Activated CD4-positive, alpha-beta T cell treated with anti-CD3 and anti-CD28 coated beads, Interleukin-2, amount 10 ng/mL, durations not matched to agents 24 days and 14 days (primary cell): ENCODE data around the gene REP15. TPM values are rescaled to one million over a fixed set of nuclear protein-coding genes. Genes with fewer than 3 reads are reported as not detected.
"Not testable (repeated sequence)": the region's sequence is repeated elsewhere in the genome, so short reads cannot be mapped to it uniquely, and the experiment has no call there.

ENCODE experiments used
- DNase-seq: peaks from one replicate; pipeline ENCODE4 v3.0.0; 2022
- H3K27ac Mint-ChIP-seq: one replicate; pipeline ENCODE4 v1.8.0; 2022; ENCODE audit warnings: mild to moderate bottlenecking, mixed read lengths
- H3K27me3 Mint-ChIP-seq: one replicate; pipeline ENCODE4 v1.8.0; 2022; ENCODE audit warnings: mixed read lengths
- H3K36me3 Mint-ChIP-seq: one replicate; pipeline ENCODE4 v1.8.0; 2022; ENCODE audit warnings: low read depth, mild to moderate bottlenecking, mixed read lengths
- H3K4me1 Mint-ChIP-seq: one replicate; pipeline ENCODE4 v1.8.0; 2021; ENCODE audit warnings: mixed read lengths
- H3K4me3 Mint-ChIP-seq: one replicate; pipeline ENCODE4 v1.8.0; 2022; ENCODE audit warnings: mild to moderate bottlenecking, moderate library complexity, mixed read lengths
- H3K9me3 Mint-ChIP-seq: one replicate; pipeline ENCODE4 v1.8.0; 2021; ENCODE audit warnings: mixed read lengths
- intact Hi-C: fragments of 100-400 bp; cut with micrococcal nuclease; formaldehyde crosslinking; loops from one replicate; pipeline ENCODE4 v1.15.1; 2023
- total RNA-seq: library from RNA; stranded (reverse); gene quantifications from 2 replicates; pipeline ENCODE4 v1.2.3, GENCODE V29; 2022

The REP15 gene
- total RNA-seq, 1 donor from 2014 or later: 0.77 TPM

DNA sequence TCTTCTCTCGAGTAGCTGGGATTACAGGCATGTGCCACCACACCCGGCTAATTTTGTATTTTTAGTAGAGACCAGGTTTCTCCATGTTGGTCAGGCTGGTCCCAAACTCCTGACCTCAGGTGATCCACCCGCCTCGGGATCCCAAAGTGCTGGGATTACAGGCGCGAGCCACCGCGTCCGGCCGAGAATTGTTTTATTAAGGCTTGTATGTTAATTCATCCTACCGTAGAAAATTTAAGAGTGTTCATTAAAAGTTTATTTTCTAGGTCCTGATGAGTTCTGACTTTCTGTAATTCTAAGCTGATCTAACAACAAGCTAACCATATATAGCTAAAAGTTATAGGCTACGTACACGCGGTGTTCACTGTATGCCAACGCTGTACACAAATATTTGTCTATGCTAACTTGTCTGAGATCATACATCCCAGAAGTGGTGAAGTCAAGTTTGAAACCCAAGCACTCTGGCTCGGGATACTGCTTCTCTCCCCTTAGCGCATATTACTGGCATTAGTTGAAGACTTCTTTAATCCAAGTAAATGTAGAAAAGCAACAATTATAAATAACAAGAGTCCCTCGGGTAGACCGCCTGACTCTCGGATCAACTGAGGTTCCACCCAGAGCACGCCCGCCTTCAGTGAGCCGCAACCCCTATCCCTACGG, 13.8 kb downstream of the REP15 start:
- Mint-ChIP-seq H3K27ac (peak overlapping the region; percentile 91), H3K4me1 (peaks cover 31% of the 10 kb centered on the region), H3K4me3 (peak overlapping the region; percentile 95), H3K27me3 (peaks cover 9% of the 10 kb centered on the region), H3K9me3 (no peaks in the 10 kb centered on the region), H3K36me3 (peaks cover 21% of the 10 kb centered on the region)
- DNase-seq: peak; percentile 56
- intact Hi-C loops: loop anchor here (1.0 to 5.0 kb wide), 7 partner anchors 112 to 878 kb away; partner anchors contain the start of genes BMAL2, FGFR1OP2, PPFIBP1 and TM7SF3

GRCh38 chr12:27710592-27711316, 14.5 kb downstream of the REP15 start, which contains the start of gene MRPS35:
Gene MRPS35, plus strand, starts transcription at chr12:27710832. Its CDS starts 12 bp downstream, at chr12:27710844.
- peak; percentile 98 for DNase-seq
- H3K27me3 Mint-ChIP-seq: peaks cover 9% of the 10 kb centered on the region
- H3K9me3 Mint-ChIP-seq: no peaks in the 10 kb centered on the region
- H3K4me1 Mint-ChIP-seq: peaks cover 31% of the 10 kb centered on the region
- intact Hi-C loops: loop anchor here (1.0 to 5.0 kb wide), 6 partner anchors 112 to 878 kb away; partner anchors contain the start of genes BMAL2, FGFR1OP2, PPFIBP1 and TM7SF3
- H3K36me3 Mint-ChIP-seq: peaks cover 21% of the 10 kb centered on the region
- peak within 1 kb of the TSS; percentile 91 for H3K27ac Mint-ChIP-seq
- H3K4me3 Mint-ChIP-seq: peak within 1 kb of the TSS; percentile 95

- Mint-ChIP-seq H3K27ac (peak overlapping the region; percentile 91), H3K4me1 (peaks cover 31% of the 10 kb centered on the region), H3K4me3 (peak overlapping the region; percentile 95), H3K9me3 (no peaks in the 10 kb centered on the region), H3K27me3 (peaks cover 9% of the 10 kb centered on the region), H3K36me3 (peaks cover 25% of the 10 kb centered on the region)
- peak; percentile 65 for DNase-seq
- intact Hi-C loops: loop anchor here (2.0 to 5.0 kb wide), 3 partner anchors 189 to 696 kb away; partner anchors contain the start of genes BMAL2, PPFIBP1 and TM7SF3
These were observed 15.1 kb downstream of the REP15 start for GRCh38 chr12:27711317-27711682.

- intact Hi-C loops: loop anchor here (2.0 to 5.0 kb wide), 3 partner anchors 190 to 697 kb away; partner anchors contain the start of genes BMAL2, PPFIBP1 and TM7SF3
- Mint-ChIP-seq H3K4me1 (peaks cover 31% of the 10 kb centered on the region), H3K9me3 (no peaks in the 10 kb centered on the region), H3K27me3 (peaks cover 9% of the 10 kb centered on the region), H3K36me3 (peaks cover 28% of the 10 kb centered on the region), H3K4me3 (peak overlapping the region; percentile 95), H3K27ac (peak overlapping the region; percentile 31)
- no peak for DNase-seq
These were observed 15.7 kb downstream of the REP15 start for GRCh38 chr12:27711967-27712366.

DNA sequence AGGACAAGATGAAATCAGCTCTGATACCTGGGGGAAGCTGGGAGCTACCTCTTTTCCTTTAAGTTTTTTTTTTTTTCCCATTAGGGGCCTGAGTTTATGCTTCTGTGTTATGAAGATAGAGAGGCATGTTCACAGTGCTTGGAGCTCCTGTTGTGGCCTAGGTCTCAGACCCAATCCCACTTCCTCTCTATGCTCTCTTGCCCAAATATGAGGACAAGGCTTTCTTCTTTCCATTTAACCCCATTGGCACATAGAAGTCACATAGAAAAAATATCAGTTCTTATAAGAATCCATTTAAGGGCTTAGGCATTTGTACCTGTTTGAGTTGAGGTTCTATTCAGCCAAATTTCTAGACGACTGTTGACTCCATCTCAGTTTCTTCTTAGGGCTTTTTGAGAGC, 27.0 kb downstream of the REP15 start:
- H3K27me3 Mint-ChIP-seq: no peaks in the 10 kb centered on the region
- DNase-seq: no peak
- intact Hi-C loops: no loop called here
- peaks cover 9% of the 10 kb centered on the region for H3K4me1 Mint-ChIP-seq
- H3K36me3 Mint-ChIP-seq: peaks cover 34% of the 10 kb centered on the region
- H3K4me3 Mint-ChIP-seq: no peak overlapping the region
- H3K9me3 Mint-ChIP-seq: no peaks in the 10 kb centered on the region
- peak overlapping the region; percentile 20 for H3K27ac Mint-ChIP-seq

DNA sequence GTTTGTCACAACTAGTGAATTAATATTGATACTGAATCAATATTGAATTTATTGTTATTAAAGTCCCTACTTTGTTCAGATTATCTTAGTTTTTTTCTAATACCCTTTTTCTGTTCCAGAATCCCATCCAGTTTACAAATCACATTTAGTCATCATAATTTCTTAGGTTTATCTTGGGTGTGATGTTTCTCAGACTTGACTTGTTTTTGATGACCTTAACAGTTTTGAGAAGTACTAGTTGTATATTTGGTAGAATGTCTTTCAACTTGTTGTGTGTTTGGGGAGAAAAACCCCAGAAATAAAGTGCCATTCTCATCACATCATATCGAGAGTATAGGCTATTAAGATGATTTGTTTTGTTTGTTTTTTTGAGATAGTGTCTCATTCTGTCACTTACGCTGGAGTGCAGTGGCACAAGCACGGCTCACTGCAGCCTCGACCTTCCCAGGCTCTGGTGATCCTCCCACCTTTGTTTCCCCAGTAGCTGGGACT, 33.9 kb downstream of the REP15 start:
- Mint-ChIP-seq H3K4me3 (no peak overlapping the region), H3K4me1 (peaks cover 2% of the 10 kb centered on the region), H3K9me3 (no peaks in the 10 kb centered on the region), H3K27ac (no peak overlapping the region), H3K36me3 (peaks cover 31% of the 10 kb centered on the region), H3K27me3 (no peaks in the 10 kb centered on the region)
- intact Hi-C loops: loop anchor here (5.0 kb wide), 2 partner anchors 47 to 1142 kb away; no protein-coding TSS in a partner anchor
- no peak for DNase-seq

- H3K27ac Mint-ChIP-seq: no peak overlapping the region
- no peaks in the 10 kb centered on the region for H3K9me3 Mint-ChIP-seq
- no peaks in the 10 kb centered on the region for H3K27me3 Mint-ChIP-seq
- H3K4me1 Mint-ChIP-seq: peaks cover 2% of the 10 kb centered on the region
- DNase-seq: no peak
- peaks cover 32% of the 10 kb centered on the region for H3K36me3 Mint-ChIP-seq
- intact Hi-C loops: loop anchor here (5.0 kb wide), 2 partner anchors 45 to 1140 kb away; no protein-coding TSS in a partner anchor
- H3K4me3 Mint-ChIP-seq: no peak overlapping the region
These were observed 36.0 kb downstream of the REP15 start for GRCh38 chr12:27732281-27732680.

- Mint-ChIP-seq H3K4me1 (peaks cover 2% of the 10 kb centered on the region), H3K9me3 (no peaks in the 10 kb centered on the region), H3K4me3 (no peak overlapping the region), H3K27ac (no peak overlapping the region), H3K27me3 (no peaks in the 10 kb centered on the region), H3K36me3 (peaks cover 36% of the 10 kb centered on the region)
- DNase-seq: peak; percentile 78
- intact Hi-C loops: loop anchor here (1.0 to 5.0 kb wide), 4 partner anchors 44 to 1139 kb away; no protein-coding TSS in a partner anchor
These were observed 36.9 kb downstream of the REP15 start for GRCh38 chr12:27733052-27733656.

DNA sequence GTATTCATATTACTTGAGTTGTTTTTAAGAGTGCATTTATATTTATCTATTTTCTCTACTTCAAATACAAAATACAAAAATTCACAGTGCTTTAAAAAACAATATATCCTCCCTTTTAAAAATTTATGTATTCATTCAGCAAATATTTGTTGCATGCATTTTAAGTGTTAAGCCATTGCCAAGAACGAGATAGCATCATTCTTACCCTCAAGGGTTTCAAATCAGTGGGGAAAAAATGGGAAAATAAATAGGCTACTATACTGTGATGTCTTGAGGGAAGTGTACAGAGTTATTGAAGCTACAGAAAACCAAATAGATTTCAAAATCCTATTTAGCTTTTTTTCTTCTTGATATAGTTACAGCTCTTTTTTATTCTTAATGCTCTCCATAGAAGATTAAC, 37.5 kb downstream of the REP15 start:
- DNase-seq: no peak
- Mint-ChIP-seq H3K27ac (no peak overlapping the region), H3K4me1 (peaks cover 3% of the 10 kb centered on the region), H3K4me3 (no peak overlapping the region), H3K36me3 (peaks cover 36% of the 10 kb centered on the region), H3K27me3 (no peaks in the 10 kb centered on the region), H3K9me3 (no peaks in the 10 kb centered on the region)
- intact Hi-C loops: loop anchor here (1.0 to 5.0 kb wide), 4 partner anchors 44 to 1139 kb away; no protein-coding TSS in a partner anchor

DNA sequence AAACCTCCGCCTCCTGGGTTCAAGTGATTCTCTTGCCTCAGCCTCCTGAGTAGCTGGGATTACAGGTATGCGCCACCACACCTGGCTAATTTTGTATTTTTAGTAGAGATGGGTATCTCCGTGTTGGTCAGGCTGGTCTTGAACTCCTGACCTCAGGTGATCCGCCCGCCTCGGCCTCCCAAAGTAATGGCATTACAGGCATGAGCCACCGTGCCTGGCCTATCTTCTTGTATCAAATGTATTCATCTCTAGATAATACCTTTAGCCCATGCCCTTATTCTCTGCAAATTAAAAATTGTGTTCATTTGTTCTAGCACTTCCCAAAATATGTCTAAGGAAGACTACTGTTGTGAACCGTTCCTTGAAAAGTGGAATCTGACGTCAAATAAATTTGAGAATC, 38.1 kb downstream of the REP15 start:
- not testable (repeated sequence) for H3K4me3 Mint-ChIP-seq, H3K27me3 Mint-ChIP-seq, DNase-seq, H3K9me3 Mint-ChIP-seq, H3K4me1 Mint-ChIP-seq, H3K27ac Mint-ChIP-seq
- peaks cover 35% of the 10 kb centered on the region for H3K36me3 Mint-ChIP-seq
- intact Hi-C loops: loop anchor here (5.0 kb wide), 2 partner anchors 43 to 1138 kb away; no protein-coding TSS in a partner anchor

DNA sequence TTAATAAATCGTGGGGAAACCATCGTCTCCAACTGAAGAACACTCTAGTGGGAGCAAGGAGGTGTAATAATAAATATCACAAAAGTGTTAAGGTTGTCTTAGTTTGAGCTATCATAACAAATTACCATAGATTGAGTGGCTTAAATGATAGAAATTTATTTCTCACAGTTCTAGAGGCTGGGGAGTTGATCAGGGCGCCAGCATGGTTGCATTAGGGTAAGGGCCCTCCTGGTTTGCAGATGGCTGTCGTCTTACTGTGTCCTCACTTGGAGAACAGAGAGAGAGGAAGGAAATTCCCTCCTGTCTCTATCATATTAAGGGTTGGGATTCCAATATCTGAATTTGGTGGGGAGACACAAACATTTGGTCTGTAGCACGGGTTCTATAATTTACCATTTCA, 47.4 kb downstream of the REP15 start:
- no peaks in the 10 kb centered on the region for H3K9me3 Mint-ChIP-seq
- DNase-seq: no peak
- H3K36me3 Mint-ChIP-seq: peaks cover 44% of the 10 kb centered on the region
- no peak overlapping the region for H3K27ac Mint-ChIP-seq
- H3K4me1 Mint-ChIP-seq: peaks cover 9% of the 10 kb centered on the region
- intact Hi-C loops: no loop called here
- no peaks in the 10 kb centered on the region for H3K27me3 Mint-ChIP-seq
- H3K4me3 Mint-ChIP-seq: no peak overlapping the region

DNA sequence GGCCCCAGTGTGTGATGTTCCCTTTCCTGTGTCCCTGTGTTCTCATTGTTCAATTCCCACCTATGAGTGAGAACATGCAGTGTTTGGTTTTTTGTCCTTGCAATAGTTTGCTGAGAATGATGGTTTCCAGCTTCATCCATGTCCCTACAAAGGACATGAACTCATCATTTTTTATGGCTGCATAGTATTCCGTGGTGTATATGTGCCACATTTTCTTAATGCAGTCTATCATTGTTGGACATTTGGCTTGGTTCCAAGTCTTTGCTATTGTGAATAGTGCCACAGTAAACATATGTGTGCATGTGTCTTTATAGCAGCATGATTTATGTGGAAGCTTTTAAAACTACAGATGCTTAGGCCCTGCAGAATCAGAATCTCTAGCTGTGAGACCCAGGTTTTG, 49.5 kb downstream of the REP15 start:
- intact Hi-C loops: not testable (repeated sequence)
- H3K36me3 Mint-ChIP-seq: peaks cover 42% of the 10 kb centered on the region

More for the DNA sequence above, 49.5 kb downstream of the REP15 start:
- not testable (repeated sequence) for DNase-seq, H3K4me3 Mint-ChIP-seq, H3K9me3 Mint-ChIP-seq, H3K27me3 Mint-ChIP-seq, H3K4me1 Mint-ChIP-seq, H3K27ac Mint-ChIP-seq
